Activated CD4-positive, CD25-positive, alpha-beta regulatory T cell (primary cell): ENCODE results near the gene DOCK11.

Source experiments
- DNase-seq, 4 experiments: peaks; one replicate each; lab custom pipeline; 2025; lab: John Stamatoyannopoulos, UW

DOCK11 gene

DNA sequence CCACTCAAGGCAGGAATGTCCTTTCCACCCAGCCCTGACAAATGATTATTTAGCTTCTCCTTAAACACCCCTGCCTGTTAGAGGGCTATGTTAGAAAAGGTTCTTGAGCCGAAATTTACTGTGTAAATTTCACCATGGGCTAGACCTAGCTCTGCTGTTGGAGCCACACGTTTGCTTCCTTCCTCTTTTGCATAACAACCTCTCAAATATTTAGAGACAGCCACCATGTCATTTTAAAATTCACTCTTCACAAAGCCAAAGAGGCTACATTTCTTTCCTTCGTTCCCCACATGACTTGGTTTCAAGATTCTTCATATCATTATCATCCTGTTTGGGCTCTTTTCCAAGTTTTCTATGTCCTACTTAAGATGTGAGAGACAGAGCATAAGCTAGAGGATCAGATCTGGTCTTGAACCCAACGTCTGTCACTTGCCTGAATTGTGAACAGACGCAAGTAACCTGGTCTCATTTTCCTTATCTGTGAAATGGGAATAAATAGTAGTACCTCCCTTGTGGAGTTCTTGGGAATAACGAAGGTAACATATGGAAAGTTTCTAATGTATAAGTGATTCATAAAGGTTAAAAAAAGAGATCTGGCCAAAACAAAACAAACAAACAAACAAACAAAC is 6.7 kb downstream of the DOCK11 start:
- no peak for DNase-seq

DNA sequence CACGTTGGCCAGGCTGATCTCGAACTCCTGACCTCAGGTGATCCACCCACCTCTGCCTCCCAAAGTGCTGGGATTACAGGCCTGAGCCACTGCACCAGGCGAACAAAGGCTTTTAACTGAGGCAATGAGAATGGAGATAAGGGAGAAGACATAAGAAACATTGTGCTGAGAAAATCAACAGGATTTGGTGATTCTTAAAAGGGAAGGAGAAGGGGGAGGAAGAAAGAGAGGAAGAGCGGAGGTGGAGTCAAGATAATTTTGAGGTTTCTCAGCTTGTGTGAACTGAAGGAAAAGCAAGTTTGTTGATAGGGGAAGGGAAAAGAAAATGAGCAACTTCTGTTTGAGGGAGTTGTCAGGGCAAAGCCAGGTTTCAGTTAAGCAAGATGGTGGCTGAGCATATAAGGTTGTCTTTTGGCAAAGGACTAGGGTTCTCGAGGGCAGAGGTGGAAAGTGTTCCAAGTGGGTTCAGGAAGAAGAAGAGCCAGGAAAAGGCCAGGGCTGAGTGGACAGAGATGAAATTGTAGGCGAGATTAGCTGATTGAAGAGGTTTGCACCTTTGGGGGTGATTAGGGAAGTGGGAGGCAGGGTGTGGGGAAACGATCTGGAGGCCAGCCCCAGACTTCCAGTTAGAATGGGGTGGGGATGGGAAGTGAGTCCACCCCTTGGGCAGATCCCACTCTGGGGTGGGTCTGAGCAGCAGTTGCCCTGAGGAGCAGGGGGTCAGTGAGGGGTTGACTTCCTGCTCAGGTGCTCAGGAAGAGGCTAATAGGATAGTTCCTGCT is 7.8 kb downstream of the DOCK11 start:
- DNase-seq = no peak

DNA sequence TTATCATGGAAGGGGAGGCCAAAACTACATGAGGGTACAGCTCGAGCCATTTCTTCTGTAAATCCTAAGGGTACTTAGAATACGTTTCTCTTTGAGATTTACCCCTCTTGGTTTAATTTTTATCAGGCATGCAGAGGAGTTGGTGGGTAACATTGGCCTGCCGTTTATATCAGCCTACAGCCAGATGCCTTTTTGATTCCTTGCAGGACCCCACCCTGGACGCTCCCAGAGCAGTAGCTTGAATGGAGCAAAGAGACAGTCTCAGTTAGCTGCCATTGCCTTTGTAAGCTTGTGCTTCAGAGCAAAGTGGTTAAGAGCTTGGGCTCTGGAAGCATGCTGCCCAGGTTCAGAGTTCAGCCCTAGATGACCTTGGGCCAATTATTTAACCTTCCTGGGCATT is 9.0 kb downstream of the DOCK11 start:
- no peak for DNase-seq

GRCh38 chrX:118506805-118507480 is 11.3 kb downstream of the DOCK11 start:
- no peak for DNase-seq

GRCh38 chrX:118507766-118508165 is 12.2 kb downstream of the DOCK11 start:
- no peak for DNase-seq

- DNase-seq = no peak
Observed at GRCh38 chrX:118508221-118508620, 12.6 kb downstream of the DOCK11 start.

- DNase-seq = no peak
Observed at GRCh38 chrX:118508635-118509034, 13.0 kb downstream of the DOCK11 start.

GRCh38 chrX:118510111-118510510 is 14.5 kb downstream of the DOCK11 start:
- DNase-seq = no peak

GRCh38 chrX:118513120-118513898 is 17.7 kb downstream of the DOCK11 start:
- DNase-seq = no peak

DNA sequence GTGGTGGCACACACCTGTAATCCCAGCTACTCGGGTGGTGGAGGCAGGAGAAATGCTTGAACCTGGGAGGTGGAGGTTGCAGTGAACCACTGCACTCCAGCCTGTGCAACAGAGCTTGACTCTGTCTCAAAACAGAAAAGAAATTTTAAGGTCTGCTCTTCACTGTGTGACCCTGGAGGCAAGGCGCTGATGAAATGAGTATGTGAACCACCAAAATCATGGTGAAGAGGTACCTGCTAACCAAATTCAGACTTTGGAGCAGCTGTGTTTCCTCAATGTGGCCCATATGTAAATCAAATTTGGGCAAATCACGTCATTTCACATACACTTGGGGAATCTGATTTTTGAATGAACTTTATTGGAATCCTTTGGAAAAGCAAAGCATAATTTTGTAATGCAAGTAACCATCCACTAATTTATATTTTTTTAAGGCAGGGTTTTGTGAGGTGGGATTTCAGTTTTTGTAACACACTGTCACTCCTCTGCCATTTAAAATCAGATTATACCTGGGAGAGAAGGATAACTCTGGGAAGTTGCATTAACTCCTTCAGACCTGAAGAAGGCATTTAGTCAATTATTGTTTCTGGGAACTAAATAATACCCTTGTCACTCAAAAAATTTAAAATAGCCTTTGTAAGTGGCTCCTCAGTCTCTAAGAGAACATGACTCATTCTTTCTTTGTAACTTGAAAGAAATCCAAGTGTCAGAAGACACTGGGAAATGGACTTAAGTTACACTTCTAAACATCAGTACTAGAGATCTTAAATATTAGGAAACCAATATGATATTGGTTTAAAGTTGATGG is 24.0 kb downstream of the DOCK11 start:
- DNase-seq = no peak

- DNase-seq = no peak
Observed at GRCh38 chrX:118520216-118521206, 24.9 kb downstream of the DOCK11 start.

- DNase-seq = no peak
Observed at GRCh38 chrX:118521435-118521834, 25.8 kb downstream of the DOCK11 start.

GRCh38 chrX:118522230-118522926 is 26.8 kb downstream of the DOCK11 start:
- DNase-seq = no peak

GRCh38 chrX:118523920-118524319 is 28.3 kb downstream of the DOCK11 start:
- DNase-seq = peak in 2 of 4 experiments; percentile 2 to 11

GRCh38 chrX:118524344-118524743 is 28.7 kb downstream of the DOCK11 start:
- no peak for DNase-seq

DNA sequence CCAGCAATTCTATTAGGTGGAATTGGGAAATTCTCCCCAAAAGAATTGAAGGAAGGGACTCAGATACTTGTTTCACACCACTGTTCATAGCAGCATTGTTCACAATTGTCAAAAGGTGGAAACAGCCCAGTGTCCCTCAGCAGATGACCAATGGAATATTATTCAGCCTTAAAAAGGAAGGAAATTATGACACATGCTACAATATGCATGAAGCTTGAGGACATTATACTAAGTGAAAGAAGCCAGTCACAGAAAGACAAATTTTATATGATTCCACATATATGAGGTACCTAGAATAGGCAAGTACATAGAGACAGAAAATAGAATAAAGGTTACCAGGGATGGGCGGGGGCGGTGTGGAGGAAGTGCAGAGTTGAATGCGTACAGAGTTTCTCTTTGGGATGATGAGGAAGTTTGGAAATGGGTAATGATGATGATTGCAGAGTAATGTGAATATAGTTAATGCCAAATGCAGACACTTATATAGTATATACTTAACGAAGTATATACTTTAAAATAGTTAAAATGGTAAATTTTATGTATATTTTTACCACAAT is 29.6 kb downstream of the DOCK11 start:
- DNase-seq = no peak

GRCh38 chrX:118526149-118526548 is 30.5 kb downstream of the DOCK11 start:
- no peak for DNase-seq

DNA sequence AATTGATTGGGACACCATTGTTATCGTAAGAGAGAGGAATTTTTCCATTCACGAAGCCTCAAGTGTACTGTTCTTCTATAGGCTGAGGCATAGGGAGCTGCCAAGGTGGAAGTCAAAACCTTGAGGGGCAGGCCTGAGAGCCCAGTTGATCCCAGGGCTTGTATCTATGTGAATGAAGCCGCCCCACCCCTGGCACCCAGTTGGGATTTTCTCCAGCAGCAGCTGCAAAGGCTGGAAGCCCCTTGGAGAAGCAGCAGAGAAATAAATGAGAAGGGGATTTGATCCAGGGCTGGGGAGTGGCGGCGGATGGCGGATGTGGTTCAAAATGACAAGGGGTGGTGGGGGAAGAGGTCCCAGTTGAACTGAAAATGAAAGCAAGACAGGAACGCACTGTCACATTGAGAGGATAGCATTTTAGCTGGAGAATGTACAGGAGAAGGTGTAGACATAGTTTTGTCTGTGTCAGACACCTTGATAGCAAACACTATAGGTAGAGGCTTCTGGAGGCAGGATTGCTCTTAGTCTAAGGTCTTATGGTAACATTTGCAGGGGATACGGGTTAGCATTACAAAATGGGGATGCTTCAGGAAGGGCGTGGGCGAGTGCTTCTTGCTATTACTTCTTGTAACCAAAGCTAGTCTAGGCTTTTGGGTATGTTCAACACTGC is 32.6 kb downstream of the DOCK11 start:
- peak; percentile 3 to 17 (median 14) for DNase-seq
